Stimulated activated naive B cell treated with anti-CD40 and anti-IgM and Interleukin-4, amounts not matched to agents 10 μg/mL and 1 μg/mL and 100 μg/mL, for 72 hours (primary cell): ENCODE results near the gene TCF7L1.
"Not testable (repeated sequence)": the region's sequence is repeated elsewhere in the genome, so short reads cannot be mapped to it uniquely, and the experiment has no call there.

Source experiments
- ATAC-seq, 2 donors: fragments of 150-1000 bp; cut with Tn5 transposase; replicated peaks; 2 replicates each; pipeline ENCODE4 v1.10.0; 2021; ENCODE audit warnings: moderate library complexity in 1 of 2
- DNase-seq: peaks from one replicate; pipeline ENCODE4 v3.0.0; 2021
- H3K27ac Mint-ChIP-seq: one replicate; pipeline ENCODE4 v1.8.0; 2022; ENCODE audit warnings: mild to moderate bottlenecking, mixed read lengths
- H3K27me3 Mint-ChIP-seq, 2 donors: one replicate each; pipeline ENCODE4 v1.8.0; 2022; ENCODE audit warnings: mixed read lengths in 2 of 2
- H3K36me3 Mint-ChIP-seq, 2 donors: one replicate each; pipeline ENCODE4 v1.8.0; 2022; ENCODE audit warnings: mixed read lengths in 2 of 2, mild to moderate bottlenecking in 1 of 2
- H3K4me1 Mint-ChIP-seq, 2 donors: one replicate each; pipeline ENCODE4 v1.8.0; 2022; ENCODE audit warnings: mixed read lengths in 2 of 2, mild to moderate bottlenecking in 1 of 2
- H3K4me3 Mint-ChIP-seq, 2 donors: one replicate each; pipeline ENCODE4 v1.8.0; 2022; ENCODE audit warnings: mild to moderate bottlenecking in 2 of 2, mixed read lengths in 2 of 2, moderate library complexity in 1 of 2
- H3K9me3 Mint-ChIP-seq, 2 donors: one replicate each; pipeline ENCODE4 v1.8.0; 2022; ENCODE audit warnings: mixed read lengths in 2 of 2, mild to moderate bottlenecking in 1 of 2

Gene TCF7L1

GRCh38 chr2:85143463-85144082 is 10.4 kb downstream of the TCF7L1 start:
- Mint-ChIP-seq H3K4me3 (no peak overlapping the region), H3K4me1 (no peaks in the 10 kb centered on the region), H3K27me3 (peaks cover 31 to 39% of the 10 kb centered on the region in 2 donors), H3K36me3 (no peaks in the 10 kb centered on the region), H3K9me3 (no peaks in the 10 kb centered on the region), H3K27ac (no peak overlapping the region)
- DNase-seq (no peak), ATAC-seq (no peak)

GRCh38 chr2:85145116-85145820 is 12.1 kb downstream of the TCF7L1 start:
- peaks cover 18 to 26% of the 10 kb centered on the region in 2 donors for H3K27me3 Mint-ChIP-seq
- ATAC-seq, result no peak
- H3K9me3 Mint-ChIP-seq, result no peaks in the 10 kb centered on the region

GRCh38 chr2:85148190-85148589 is 15.0 kb downstream of the TCF7L1 start:
- no peaks in the 10 kb centered on the region for H3K36me3 Mint-ChIP-seq
- DNase-seq (no peak), ATAC-seq (no peak)
- H3K4me3 Mint-ChIP-seq, result no peak overlapping the region
- H3K4me1 Mint-ChIP-seq, result no peaks in the 10 kb centered on the region
- peaks cover 4 to 10% of the 10 kb centered on the region in 2 donors for H3K27me3 Mint-ChIP-seq
- no peaks in the 10 kb centered on the region for H3K9me3 Mint-ChIP-seq
- no peak overlapping the region for H3K27ac Mint-ChIP-seq

More at GRCh38 chr2:85145116-85145820, 12.1 kb downstream of the TCF7L1 start:
- Mint-ChIP-seq H3K27ac (no peak overlapping the region), H3K4me3 (no peak overlapping the region), H3K36me3 (no peaks in the 10 kb centered on the region), H3K4me1 (no peaks in the 10 kb centered on the region)
- no peak for DNase-seq

- DNase-seq, result no peak
- H3K27ac Mint-ChIP-seq, result no peak overlapping the region
- H3K36me3 Mint-ChIP-seq, result no peaks in the 10 kb centered on the region
- no peak for ATAC-seq
- H3K27me3 Mint-ChIP-seq, result peaks cover 4 to 12% of the 10 kb centered on the region in 2 donors
- H3K9me3 Mint-ChIP-seq, result no peaks in the 10 kb centered on the region
- H3K4me1 Mint-ChIP-seq, result no peaks in the 10 kb centered on the region
- no peak overlapping the region for H3K4me3 Mint-ChIP-seq
Observed at GRCh38 chr2:85151026-85151425, 17.8 kb downstream of the TCF7L1 start.

- Mint-ChIP-seq H3K27ac (no peak overlapping the region), H3K27me3 (peaks cover 0 to 11% of the 10 kb centered on the region in 2 donors), H3K36me3 (no peaks in the 10 kb centered on the region), H3K4me1 (no peaks in the 10 kb centered on the region), H3K4me3 (no peak overlapping the region), H3K9me3 (no peaks in the 10 kb centered on the region)
- ATAC-seq, result no peak
- no peak for DNase-seq
Observed at GRCh38 chr2:85152895-85153294, 19.7 kb downstream of the TCF7L1 start.

- Mint-ChIP-seq H3K27ac (no peak overlapping the region), H3K4me1 (no peaks in the 10 kb centered on the region)
Observed at GRCh38 chr2:85154048-85154753, 21.0 kb downstream of the TCF7L1 start.

GRCh38 chr2:85155082-85155481 is 21.9 kb downstream of the TCF7L1 start:
- H3K36me3 Mint-ChIP-seq, H3K27me3 Mint-ChIP-seq, DNase-seq, H3K9me3 Mint-ChIP-seq, H3K4me3 Mint-ChIP-seq, ATAC-seq, H3K4me1 Mint-ChIP-seq, H3K27ac Mint-ChIP-seq: not testable (repeated sequence)

More at GRCh38 chr2:85154048-85154753, 21.0 kb downstream of the TCF7L1 start:
- H3K36me3 Mint-ChIP-seq, result no peaks in the 10 kb centered on the region
- H3K27me3 Mint-ChIP-seq, result peaks cover 0 to 8% of the 10 kb centered on the region in 2 donors
- no peak overlapping the region for H3K4me3 Mint-ChIP-seq
- no peaks in the 10 kb centered on the region for H3K9me3 Mint-ChIP-seq
- ATAC-seq (no peak), DNase-seq (no peak)

- Mint-ChIP-seq H3K4me3 (no peak overlapping the region), H3K36me3 (no peaks in the 10 kb centered on the region), H3K27ac (no peak overlapping the region), H3K27me3 (peaks cover under 1 to 10% of the 10 kb centered on the region in 2 donors), H3K4me1 (no peaks in the 10 kb centered on the region), H3K9me3 (no peaks in the 10 kb centered on the region)
- DNase-seq, result no peak
- ATAC-seq, result no peak
Observed at GRCh38 chr2:85156153-85156552, 23.0 kb downstream of the TCF7L1 start.

- peaks cover 5 to 14% of the 10 kb centered on the region in 2 donors for H3K27me3 Mint-ChIP-seq
- no peak overlapping the region for H3K4me3 Mint-ChIP-seq
- no peak for DNase-seq
- H3K4me1 Mint-ChIP-seq, result no peaks in the 10 kb centered on the region
- no peaks in the 10 kb centered on the region for H3K36me3 Mint-ChIP-seq
- no peak for ATAC-seq
- H3K9me3 Mint-ChIP-seq, result no peaks in the 10 kb centered on the region
- H3K27ac Mint-ChIP-seq, result no peak overlapping the region
Observed at GRCh38 chr2:85156619-85157018, 23.4 kb downstream of the TCF7L1 start.

- peaks cover 9 to 17% of the 10 kb centered on the region in 2 donors for H3K27me3 Mint-ChIP-seq
- no peak overlapping the region for H3K4me3 Mint-ChIP-seq
- H3K36me3 Mint-ChIP-seq, result no peaks in the 10 kb centered on the region
- DNase-seq (no peak), ATAC-seq (no peak)
- H3K4me1 Mint-ChIP-seq, result no peaks in the 10 kb centered on the region
- no peaks in the 10 kb centered on the region for H3K9me3 Mint-ChIP-seq
- H3K27ac Mint-ChIP-seq, result no peak overlapping the region
Observed at GRCh38 chr2:85157345-85157744, 24.2 kb downstream of the TCF7L1 start.

- ATAC-seq, result no peak
- no peak overlapping the region for H3K4me3 Mint-ChIP-seq
- H3K36me3 Mint-ChIP-seq, result no peaks in the 10 kb centered on the region
- H3K4me1 Mint-ChIP-seq, result no peaks in the 10 kb centered on the region
- no peaks in the 10 kb centered on the region for H3K9me3 Mint-ChIP-seq
- H3K27me3 Mint-ChIP-seq, result peaks cover 14% of the 10 kb centered on the region in 2 donors
- no peak overlapping the region for H3K27ac Mint-ChIP-seq
- no peak for DNase-seq
Observed at GRCh38 chr2:85158559-85159273, 25.5 kb downstream of the TCF7L1 start.

GRCh38 chr2:85159589-85159988 is 26.4 kb downstream of the TCF7L1 start:
- ATAC-seq (no peak), DNase-seq (no peak)
- Mint-ChIP-seq H3K9me3 (no peaks in the 10 kb centered on the region), H3K4me3 (no peak overlapping the region), H3K27me3 (peaks cover 10 to 14% of the 10 kb centered on the region in 2 donors), H3K27ac (no peak overlapping the region), H3K36me3 (no peaks in the 10 kb centered on the region), H3K4me1 (no peaks in the 10 kb centered on the region)

GRCh38 chr2:85160966-85161960 is 28.1 kb downstream of the TCF7L1 start:
- Mint-ChIP-seq H3K27me3 (peaks cover 12 to 14% of the 10 kb centered on the region in 2 donors), H3K36me3 (no peaks in the 10 kb centered on the region), H3K9me3 (no peaks in the 10 kb centered on the region), H3K4me1 (no peaks in the 10 kb centered on the region), H3K27ac (peak overlapping the region; percentile 20), H3K4me3 (no peak overlapping the region)
- no peak for DNase-seq
- no peak for ATAC-seq
